DOHH2 (cell line): ENCODE results near the gene RAMP1.

Experiments used
- H3F3A ChIP-seq: fragments of 200-600 bp; sonication (generic), shearing (Covaris generic); 2 replicates; pipeline ENCODE4 v1.6.0; 2016; ENCODE audit warnings: antibody characterized with exemption, mild to moderate bottlenecking; ENCODE audit not compliant: control insufficient read depth, insufficient read depth
- H3K27ac ChIP-seq: fragments of 200-600 bp; sonication (generic); 2 replicates; pipeline ENCODE4 v1.5.1; 2014; ENCODE audit warnings: low read depth, mild to moderate bottlenecking, low read length, moderate library complexity
- H3K27me3 ChIP-seq: fragments of 200-600 bp; sonication (generic); 2 replicates; pipeline ENCODE4 v1.6.1; 2014; ENCODE audit warnings: mild to moderate bottlenecking, low read length, mixed read lengths; ENCODE audit not compliant: control insufficient read depth
- H3K36me3 ChIP-seq: fragments of 200-600 bp; sonication (generic); 2 replicates; pipeline ENCODE4 v1.6.1; 2014; ENCODE audit warnings: mild to moderate bottlenecking, low read length, moderate library complexity, mixed read lengths; ENCODE audit not compliant: control insufficient read depth
- H3K4me1 ChIP-seq: fragments of 200-600 bp; sonication (generic); 2 replicates; pipeline ENCODE4 v1.6.1; 2014; ENCODE audit warnings: mild to moderate bottlenecking, low read length, mixed read lengths; ENCODE audit not compliant: control insufficient read depth
- H3K4me2 ChIP-seq: fragments of 200-600 bp; sonication (generic); 2 replicates; pipeline ENCODE4 v1.6.0; 2014; ENCODE audit warnings: mild to moderate bottlenecking, low read length, moderate library complexity
- H3K4me3 ChIP-seq: fragments of 200-600 bp; sonication (generic); 2 replicates; pipeline ENCODE4 v1.5.1; 2014; ENCODE audit warnings: mild to moderate bottlenecking, low read length, mixed read lengths
- H3K79me2 ChIP-seq: fragments of 200-600 bp; sonication (generic); 2 replicates; pipeline ENCODE4 v1.6.1; 2014; ENCODE audit warnings: mild to moderate bottlenecking, low read length, mixed read lengths; ENCODE audit not compliant: control insufficient read depth
- H3K9me2 ChIP-seq: fragments of 200-600 bp; sonication (generic); replicated peaks from 2 replicates; pipeline ENCODE4 v1.6.1; 2014; ENCODE audit warnings: mild to moderate bottlenecking, low read length, mixed read lengths; ENCODE audit not compliant: control insufficient read depth
- H3K9me3 ChIP-seq: fragments of 200-600 bp; sonication (generic); 2 replicates; pipeline ENCODE4 v1.6.1; 2014; ENCODE audit warnings: antibody characterized with exemption, low read length, mixed read lengths; ENCODE audit not compliant: control insufficient read depth, insufficient read depth
- H4K20me1 ChIP-seq: fragments of 200-600 bp; sonication (generic); 2 replicates; pipeline ENCODE4 v1.6.0; 2014; ENCODE audit warnings: low read depth, mild to moderate bottlenecking, antibody characterized with exemption, low read length, moderate library complexity; ENCODE audit not compliant: control insufficient read depth, insufficient read depth
- CTCF ChIP-seq: fragments of 200-600 bp; sonication (generic); IDR thresholded peaks from one replicate; pipeline ENCODE4 v1.5.1; 2014; ENCODE audit warnings: antibody characterized with exemption, mild to moderate bottlenecking, low read depth, low read length; ENCODE audit not compliant: poor library complexity, severe bottlenecking
- EZH2phosphoT487 ChIP-seq: fragments of 200-600 bp; sonication (generic); IDR thresholded peaks from 2 replicates; pipeline ENCODE4 v1.6.1; 2017; ENCODE audit warnings: borderline replicate concordance, mild to moderate bottlenecking, antibody characterized with exemption, low read length, moderate library complexity, mixed read lengths

The RAMP1 gene

GRCh38 chr2:237869343-237870102 lies 10.1 kb downstream of the RAMP1 start:
- Histone ChIP-seq H3K27ac (no peak overlapping the region), H3K4me1 (peaks cover 22% of the 10 kb centered on the region), H3K9me3 (no peaks in the 10 kb centered on the region), H3K27me3 (peaks cover 4% of the 10 kb centered on the region; the same call in 1 of the 2 replicates), H3K9me2 (no peaks in the 10 kb centered on the region), H3K4me2 (no peak overlapping the region), H3K36me3 (no peaks in the 10 kb centered on the region), H3K4me3 (no peak overlapping the region), H4K20me1 (no peaks in the 10 kb centered on the region), H3K79me2 (no peaks in the 10 kb centered on the region), H3F3A (no peaks in the 10 kb centered on the region)
- TF ChIP-seq CTCF: no peak
- no peak for TF ChIP-seq EZH2phosphoT487

GRCh38 chr2:237870126-237870525 lies 10.7 kb downstream of the RAMP1 start:
- Histone ChIP-seq H4K20me1 (no peaks in the 10 kb centered on the region), H3K79me2 (no peaks in the 10 kb centered on the region), H3K4me2 (no peak overlapping the region), H3K4me3 (no peak overlapping the region), H3K9me3 (no peaks in the 10 kb centered on the region), H3K9me2 (no peaks in the 10 kb centered on the region), H3K27ac (no peak overlapping the region), H3K4me1 (peaks cover 22% of the 10 kb centered on the region), H3K36me3 (no peaks in the 10 kb centered on the region), H3K27me3 (peaks cover 4% of the 10 kb centered on the region; the same call in 1 of the 2 replicates), H3F3A (no peaks in the 10 kb centered on the region)
- TF ChIP-seq CTCF: no peak
- TF ChIP-seq EZH2phosphoT487: no peak

GRCh38 chr2:237870754-237871651 lies 11.6 kb downstream of the RAMP1 start:
- TF ChIP-seq EZH2phosphoT487: no peak
- no peak for TF ChIP-seq CTCF
- peaks cover 4% of the 10 kb centered on the region; the same call in 1 of the 2 replicates for H3K27me3 ChIP-seq
- no peak overlapping the region for H3K4me3 ChIP-seq
- H3K4me2 ChIP-seq: no peak overlapping the region
- H3F3A ChIP-seq: no peaks in the 10 kb centered on the region
- H3K9me2 ChIP-seq: no peaks in the 10 kb centered on the region
- no peaks in the 10 kb centered on the region for H3K79me2 ChIP-seq
- H3K9me3 ChIP-seq: no peaks in the 10 kb centered on the region
- peaks cover 22% of the 10 kb centered on the region for H3K4me1 ChIP-seq
- H3K27ac ChIP-seq: no peak overlapping the region
- no peaks in the 10 kb centered on the region for H4K20me1 ChIP-seq
- no peaks in the 10 kb centered on the region for H3K36me3 ChIP-seq
